Effector memory CD8-positive, alpha-beta T cell (primary cell): Measurements from ENCODE around the gene ITGB2.

Source experiments
- ATAC-seq: fragments of 150-1000 bp; cut with Tn5 transposase; replicated peaks from 2 replicates; pipeline ENCODE4 v1.10.0; 2021; ENCODE audit warnings: mild to moderate bottlenecking, moderate library complexity
- DNase-seq, 3 experiments: peaks; one replicate each; pipeline ENCODE4 v3.0.0; 2021
- H3K27ac Mint-ChIP-seq, 2 donors: one replicate each; pipeline ENCODE4 v1.8.0; 2022; ENCODE audit warnings: mild to moderate bottlenecking in 2 of 2, mixed read lengths in 2 of 2, moderate library complexity in 2 of 2
- H3K27me3 Mint-ChIP-seq, 2 donors: one replicate each; pipeline ENCODE4 v1.8.0; 2022; ENCODE audit warnings: mixed read lengths in 2 of 2
- H3K36me3 Mint-ChIP-seq: one replicate; pipeline ENCODE4 v1.8.0; 2022; ENCODE audit warnings: mild to moderate bottlenecking, moderate library complexity, mixed read lengths; ENCODE audit not compliant: insufficient read depth
- H3K4me1 Mint-ChIP-seq, 2 donors: one replicate each; pipeline ENCODE4 v1.8.0; 2022; ENCODE audit warnings: low read depth in 2 of 2, mixed read lengths in 2 of 2
- H3K4me3 Mint-ChIP-seq, 2 donors: one replicate each; pipeline ENCODE4 v1.8.0; 2022; ENCODE audit warnings: mild to moderate bottlenecking in 2 of 2, mixed read lengths in 2 of 2, moderate library complexity in 2 of 2
- H3K9me3 Mint-ChIP-seq, 2 donors: one replicate each; pipeline ENCODE4 v1.8.0; 2022; ENCODE audit warnings: mixed read lengths in 2 of 2

Gene ITGB2

DNA sequence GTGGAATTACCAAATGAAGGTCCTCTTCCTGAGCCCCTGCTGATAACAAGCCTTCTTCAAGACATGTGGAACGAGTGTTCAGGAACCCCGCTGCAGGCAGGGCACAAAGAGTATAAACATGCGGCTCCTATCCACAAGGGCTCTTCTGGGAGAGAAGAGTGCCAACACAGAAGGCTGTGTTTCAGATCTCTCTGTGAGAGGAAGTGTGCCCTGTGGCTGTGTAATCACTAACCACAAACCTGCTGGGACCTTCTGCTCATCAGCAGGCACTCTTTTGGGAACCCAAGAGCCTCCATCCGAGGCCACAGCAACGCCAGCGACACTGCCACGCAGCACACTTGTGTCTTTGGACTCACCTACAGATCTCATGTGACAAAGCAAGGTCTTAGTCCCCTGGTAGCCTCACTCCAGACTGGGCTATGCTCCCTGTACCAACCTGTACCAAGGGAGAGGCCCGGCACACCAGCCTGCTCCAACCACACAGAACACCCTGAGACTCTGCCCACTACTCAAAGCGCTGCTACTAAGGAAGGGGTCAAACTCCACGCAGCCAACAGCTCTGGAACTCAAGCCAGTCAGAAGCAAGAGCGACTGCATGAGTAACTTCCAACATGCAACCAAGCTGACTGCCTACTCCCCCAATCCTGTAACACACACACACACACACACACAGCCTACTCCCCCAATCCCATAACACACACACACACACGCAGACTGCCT, 55.0 kb downstream of the ITGB2 start:
- Mint-ChIP-seq H3K36me3 (peaks cover 36% of the 10 kb centered on the region), H3K27me3 (no peaks in the 10 kb centered on the region), H3K4me1 (peaks cover 64 to 76% of the 10 kb centered on the region in 2 donors), H3K27ac (peak overlapping the region; percentile 13 to 80), H3K9me3 (no peaks in the 10 kb centered on the region), H3K4me3 (peak overlapping the region; percentile 57 to 62)
- DNase-seq (no peak), ATAC-seq (peak; percentile 21)

DNA sequence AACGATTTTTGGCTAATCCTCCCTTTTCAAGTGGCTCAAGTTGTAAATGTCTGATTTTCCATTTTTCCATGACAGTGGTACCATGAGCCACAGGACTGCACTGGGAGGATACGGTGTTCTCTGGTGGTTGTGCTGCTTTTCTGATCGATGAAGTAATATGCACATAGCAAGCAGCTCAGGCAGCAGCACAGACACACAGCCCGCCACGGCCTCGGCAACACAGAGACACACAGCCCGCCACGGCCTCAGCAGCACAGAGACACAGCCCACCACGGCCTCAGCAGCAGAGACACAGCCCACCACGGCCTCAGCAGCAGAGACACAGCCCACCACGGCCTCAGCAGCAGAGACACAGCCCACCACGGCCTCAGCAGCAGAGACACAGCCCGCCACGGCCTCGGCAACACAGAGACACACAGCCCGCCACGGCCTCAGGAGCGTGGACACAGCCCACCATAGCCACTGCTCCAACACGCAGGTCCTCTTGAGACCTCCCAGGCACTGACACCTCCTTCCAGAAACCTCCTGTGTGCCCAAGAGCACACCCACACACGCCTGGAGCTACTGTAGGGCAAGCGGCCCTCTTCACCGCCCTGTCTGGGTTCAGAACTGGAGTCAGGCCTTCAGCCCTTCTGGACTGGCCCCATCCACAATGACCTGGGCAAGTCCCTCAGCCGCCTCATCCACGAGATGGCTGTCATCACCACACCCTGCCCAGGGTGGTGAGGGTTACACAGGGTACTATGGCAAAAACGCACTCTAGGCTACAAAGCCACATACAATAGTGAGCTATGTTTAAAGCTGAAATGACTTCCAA, 57.6 kb downstream of the ITGB2 start:
- no peak for DNase-seq
- Mint-ChIP-seq H3K27me3 (no peaks in the 10 kb centered on the region), H3K4me3 (no peak overlapping the region), H3K4me1 (peaks cover 53 to 56% of the 10 kb centered on the region in 2 donors), H3K27ac (peak overlapping the region in 1 of 2 donors; percentile 55), H3K36me3 (peaks cover 60% of the 10 kb centered on the region), H3K9me3 (no peaks in the 10 kb centered on the region)
- ATAC-seq, result no peak

DNA sequence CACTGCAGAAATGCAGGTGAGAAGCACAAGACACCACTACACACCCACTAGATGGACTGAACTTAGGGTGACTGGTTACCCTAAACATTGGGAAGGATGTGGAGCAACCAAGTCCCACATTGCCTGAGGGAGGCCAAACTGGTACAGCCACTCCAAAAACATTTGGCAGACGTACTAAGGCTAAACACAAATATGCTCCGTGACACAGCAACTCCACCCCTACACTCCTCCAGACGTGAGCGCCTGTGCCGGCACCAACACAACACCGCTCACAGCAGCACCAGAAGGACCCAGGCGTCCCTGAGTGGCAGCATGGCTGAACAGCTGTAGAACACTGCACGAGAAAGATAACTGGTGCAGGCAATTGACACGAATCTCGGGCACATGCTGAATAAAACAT, 61.9 kb downstream of the ITGB2 start:
- H3K9me3 Mint-ChIP-seq, result no peaks in the 10 kb centered on the region
- H3K4me1 Mint-ChIP-seq, result peaks cover 29 to 35% of the 10 kb centered on the region in 2 donors
- no peak overlapping the region for H3K27ac Mint-ChIP-seq
- no peak for DNase-seq
- ATAC-seq, result no peak
- H3K4me3 Mint-ChIP-seq, result no peak overlapping the region
- peaks cover 87% of the 10 kb centered on the region for H3K36me3 Mint-ChIP-seq
- H3K27me3 Mint-ChIP-seq, result no peaks in the 10 kb centered on the region

DNA sequence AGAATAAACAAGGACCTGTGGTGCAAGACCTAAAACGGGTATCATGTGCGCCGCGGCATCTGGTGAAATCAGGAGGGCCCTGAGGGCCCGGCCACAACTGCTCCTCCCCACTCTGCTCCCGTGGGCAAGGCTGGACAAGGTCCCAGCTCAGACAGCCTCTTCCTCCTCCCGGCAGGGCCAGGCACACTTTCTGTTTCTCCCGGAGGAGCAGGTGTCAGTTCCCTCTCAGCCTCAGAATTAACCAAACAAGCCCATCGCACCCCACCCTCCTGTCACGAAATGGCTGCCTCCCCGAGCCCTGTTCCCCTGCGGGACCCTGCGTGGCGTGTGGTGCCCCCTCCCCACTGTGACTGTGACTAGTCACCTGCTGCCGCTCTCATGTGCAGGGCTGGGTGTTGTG, 62.4 kb downstream of the ITGB2 start:
- peaks cover 29 to 35% of the 10 kb centered on the region in 2 donors for H3K4me1 Mint-ChIP-seq
- peak overlapping the region in 1 of 2 donors; percentile 31 for H3K27ac Mint-ChIP-seq

DNA sequence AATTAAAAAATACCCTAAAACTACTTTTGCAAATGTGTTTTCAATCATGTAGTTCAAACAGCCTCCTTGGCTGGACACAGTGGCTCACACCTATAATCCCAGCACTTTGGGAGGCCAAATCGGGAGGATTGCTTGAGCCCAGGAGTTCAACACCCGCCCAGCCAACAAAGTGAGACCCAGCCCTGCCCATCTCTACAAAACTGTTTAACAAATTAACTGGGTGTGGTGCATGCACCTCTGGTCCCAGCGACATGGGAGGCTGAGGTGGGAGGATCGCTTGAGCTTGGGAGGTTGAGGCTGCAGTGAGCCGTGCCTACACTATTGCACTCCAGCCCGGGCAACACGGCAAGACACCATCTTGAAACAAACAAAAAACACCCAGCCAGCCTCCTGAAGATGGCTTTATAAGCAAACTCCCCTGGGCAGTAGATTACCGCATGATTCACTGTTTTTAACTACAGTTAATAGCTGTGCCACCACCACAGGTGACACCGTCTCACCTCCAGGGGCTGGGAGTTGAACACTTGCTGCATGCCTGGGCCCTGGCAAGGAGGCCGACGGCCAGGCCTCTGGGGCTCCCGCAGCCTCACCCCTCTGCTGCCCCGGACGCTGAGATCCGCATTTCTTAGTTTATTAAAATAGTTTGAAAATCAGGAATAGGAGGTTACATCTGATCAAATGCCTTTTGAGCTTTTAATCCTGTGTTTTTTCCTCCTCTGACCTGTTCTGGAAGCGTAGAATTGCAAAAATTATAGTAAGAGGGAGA, 63.4 kb downstream of the ITGB2 start:
- no peak for ATAC-seq
- Mint-ChIP-seq H3K36me3 (peaks cover 96% of the 10 kb centered on the region), H3K4me3 (no peak overlapping the region), H3K27ac (peak overlapping the region in 1 of 2 donors; percentile 31), H3K27me3 (no peaks in the 10 kb centered on the region), H3K9me3 (no peaks in the 10 kb centered on the region), H3K4me1 (peaks cover 26 to 32% of the 10 kb centered on the region in 2 donors)
- DNase-seq, result no peak

More for the DNA sequence above, 62.4 kb downstream of the ITGB2 start:
- DNase-seq (no peak), ATAC-seq (no peak)
- Mint-ChIP-seq H3K36me3 (peaks cover 87% of the 10 kb centered on the region), H3K4me3 (no peak overlapping the region), H3K9me3 (no peaks in the 10 kb centered on the region), H3K27me3 (no peaks in the 10 kb centered on the region)

GRCh38 chr21:44856131-44856530, 64.6 kb downstream of the ITGB2 start:
- Mint-ChIP-seq H3K27me3 (no peaks in the 10 kb centered on the region), H3K27ac (peak overlapping the region in 1 of 2 donors; percentile 77), H3K4me1 (peaks cover 17 to 25% of the 10 kb centered on the region in 2 donors), H3K36me3 (peaks cover 91% of the 10 kb centered on the region), H3K9me3 (no peaks in the 10 kb centered on the region), H3K4me3 (no peak overlapping the region)
- ATAC-seq (no peak), DNase-seq (no peak)

- peaks cover 91% of the 10 kb centered on the region for H3K36me3 Mint-ChIP-seq
- no peak for ATAC-seq
Measured at GRCh38 chr21:44855572-44855971, 65.1 kb downstream of the ITGB2 start.

GRCh38 chr21:44854664-44855446, 65.8 kb downstream of the ITGB2 start:
- H3K27ac Mint-ChIP-seq, result peak overlapping the region; percentile 77 to 86
- DNase-seq, result no peak
- H3K9me3 Mint-ChIP-seq, result no peaks in the 10 kb centered on the region
- no peaks in the 10 kb centered on the region for H3K27me3 Mint-ChIP-seq
- ATAC-seq, result peak; percentile 14
- H3K4me1 Mint-ChIP-seq, result peaks cover 14 to 22% of the 10 kb centered on the region in 2 donors
- peak overlapping the region in 1 of 2 donors; percentile 46 for H3K4me3 Mint-ChIP-seq
- H3K36me3 Mint-ChIP-seq, result peaks cover 90% of the 10 kb centered on the region

More at GRCh38 chr21:44855572-44855971, 65.1 kb downstream of the ITGB2 start:
- peak overlapping the region; percentile 10 to 77 for H3K27ac Mint-ChIP-seq
- peaks cover 14 to 22% of the 10 kb centered on the region in 2 donors for H3K4me1 Mint-ChIP-seq
- H3K9me3 Mint-ChIP-seq, result no peaks in the 10 kb centered on the region
- H3K4me3 Mint-ChIP-seq, result no peak overlapping the region
- H3K27me3 Mint-ChIP-seq, result no peaks in the 10 kb centered on the region
- no peak for DNase-seq

DNA sequence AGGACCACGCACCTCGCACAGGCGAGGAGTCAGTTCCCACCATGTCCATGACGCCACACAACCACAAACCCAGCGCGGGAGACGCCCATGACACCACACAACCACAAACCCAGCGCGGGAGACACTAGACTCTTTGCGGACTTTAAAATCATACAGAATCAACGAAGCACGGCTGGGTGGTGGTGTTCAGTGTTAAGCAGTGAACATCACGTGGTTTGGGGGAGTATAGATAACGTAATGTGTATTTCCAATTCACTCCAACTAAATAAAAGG, 66.4 kb downstream of the ITGB2 start:
- DNase-seq (no peak), ATAC-seq (peak; percentile 63)
- peak overlapping the region in 1 of 2 donors; percentile 46 for H3K4me3 Mint-ChIP-seq
- no peaks in the 10 kb centered on the region for H3K27me3 Mint-ChIP-seq
- H3K9me3 Mint-ChIP-seq, result no peaks in the 10 kb centered on the region
- H3K36me3 Mint-ChIP-seq, result peaks cover 90% of the 10 kb centered on the region
- peaks cover 14 to 22% of the 10 kb centered on the region in 2 donors for H3K4me1 Mint-ChIP-seq
- H3K27ac Mint-ChIP-seq, result peak overlapping the region; percentile 77 to 86

GRCh38 chr21:44853601-44854390, 66.9 kb downstream of the ITGB2 start:
- peak overlapping the region in 1 of 2 donors; percentile 46 for H3K4me3 Mint-ChIP-seq
- H3K36me3 Mint-ChIP-seq, result peaks cover 90% of the 10 kb centered on the region
- peaks cover 14 to 21% of the 10 kb centered on the region in 2 donors for H3K4me1 Mint-ChIP-seq

GRCh38 chr21:44850905-44851657, 69.6 kb downstream of the ITGB2 start:
- Mint-ChIP-seq H3K27ac (peak overlapping the region in 1 of 2 donors; percentile 13), H3K36me3 (peaks cover 80% of the 10 kb centered on the region), H3K4me1 (peaks cover 11 to 20% of the 10 kb centered on the region in 2 donors), H3K4me3 (no peak overlapping the region), H3K9me3 (no peaks in the 10 kb centered on the region), H3K27me3 (no peaks in the 10 kb centered on the region)
- no peak for DNase-seq
- ATAC-seq, result no peak

More at GRCh38 chr21:44853601-44854390, 66.9 kb downstream of the ITGB2 start:
- no peak for DNase-seq
- Mint-ChIP-seq H3K27ac (peak overlapping the region; percentile 77 to 86), H3K9me3 (no peaks in the 10 kb centered on the region), H3K27me3 (no peaks in the 10 kb centered on the region)
- no peak for ATAC-seq
